IMR-90 (cell line): ENCODE results near the gene LUC7L3. TPM values are rescaled to one million over a fixed set of nuclear protein-coding genes. Genes with fewer than 3 reads are reported as not detected.

Experiments
- BHLHE40 ChIP-seq: fragments of 150-350 bp; IDR thresholded peaks from 2 replicates; pipeline ENCODE4 v1.6.1; 2016; ENCODE audit warnings: mild to moderate bottlenecking, low read depth, low read length
- CTCF ChIP-seq: conservative IDR thresholded peaks from 2 replicates; pipeline ENCODE4 v1.5.1; 2012; ENCODE audit warnings: mild to moderate bottlenecking, low read depth, low read length, improper control_type of control experiment
- MAZ ChIP-seq: IDR thresholded peaks from 2 replicates; pipeline ENCODE4 v1.6.1; 2012; ENCODE audit warnings: low read depth, mild to moderate bottlenecking, low read length, improper control_type of control experiment, moderate library complexity, borderline replicate concordance
- RFX5 ChIP-seq: IDR thresholded peaks from 2 replicates; pipeline ENCODE4 v1.8.0; 2012; ENCODE audit warnings: low read depth, mild to moderate bottlenecking, low read length, moderate library complexity
- USF2 ChIP-seq: fragments of 150-350 bp; IDR thresholded peaks from 2 replicates; pipeline ENCODE4 v1.6.1; 2017; ENCODE audit warnings: mild to moderate bottlenecking, antibody characterized with exemption, low read length, low read depth
- polyA plus RNA-seq, 3 experiments: library from polyadenylated mRNA; depleted of rRNA; stranded (reverse); fragments of >200 nt; gene quantifications; 2 replicates each; pipeline ENCODE4 v1.2.3, GENCODE V29; 2012; ENCODE audit warnings: low replicate concordance in 1 of 3
- total RNA-seq: library from RNA; depleted of rRNA; stranded (reverse); fragments of >200 nt; gene quantifications from 2 replicates; pipeline ENCODE4 v1.2.3, GENCODE V29; 2012

Gene LUC7L3
- total and polyA plus RNA-seq, 2 of the 4 experiments (the other 2 are of a cell fraction), result 17.7 to 44.7 TPM

- TF ChIP-seq CTCF, result no peak
- TF ChIP-seq USF2, result peak; percentile 73
- peak; percentile 50; the same call in 1 of the 2 replicates for TF ChIP-seq MAZ
- TF ChIP-seq RFX5, result no peak
- no peak for TF ChIP-seq BHLHE40
Measured at GRCh38 chr17:50719144-50719923, at the start of gene LUC7L3 (continued).
